Amygdala (tissue), 56 donors: Measurements from ENCODE around the gene PRKCE.

Experiments
- DNase-seq, 56 donors: peaks; one replicate each; lab custom pipeline; 2025; lab: John Stamatoyannopoulos, UW

PRKCE gene

GRCh38 chr2:45716915-45717314 is 65.4 kb downstream of the PRKCE start:
- DNase-seq = no peak

- DNase-seq = no peak
Measured at GRCh38 chr2:45720210-45720609, 68.7 kb downstream of the PRKCE start.

- DNase-seq = no peak
Measured at GRCh38 chr2:45721150-45721549, 69.7 kb downstream of the PRKCE start.

GRCh38 chr2:45722477-45722876 is 71.0 kb downstream of the PRKCE start:
- DNase-seq = no peak

GRCh38 chr2:45723857-45724256 is 72.4 kb downstream of the PRKCE start:
- DNase-seq = no peak

- no peak for DNase-seq
Measured at GRCh38 chr2:45724335-45724734, 72.9 kb downstream of the PRKCE start.

- DNase-seq = no peak
Measured at GRCh38 chr2:45725731-45726130, 74.3 kb downstream of the PRKCE start.

GRCh38 chr2:45726188-45726587 is 74.7 kb downstream of the PRKCE start:
- no peak for DNase-seq

- no peak for DNase-seq
Measured at GRCh38 chr2:45728458-45728942, 77.0 kb downstream of the PRKCE start.

GRCh38 chr2:45729753-45730512 is 78.5 kb downstream of the PRKCE start:
- DNase-seq = no peak

- no peak for DNase-seq
Measured at GRCh38 chr2:45731141-45731540, 79.7 kb downstream of the PRKCE start.

- DNase-seq = no peak
Measured at GRCh38 chr2:45732436-45732835, 81.0 kb downstream of the PRKCE start.

GRCh38 chr2:45732946-45733345 is 81.5 kb downstream of the PRKCE start:
- no peak for DNase-seq

- DNase-seq = no peak
Measured at GRCh38 chr2:45734336-45734735, 82.9 kb downstream of the PRKCE start.

- no peak for DNase-seq
Measured at GRCh38 chr2:45734952-45735351, 83.5 kb downstream of the PRKCE start.

GRCh38 chr2:45736757-45737704 is 85.6 kb downstream of the PRKCE start:
- peak in 28 of 56 donors; percentile 15 to 78 (median 38) for DNase-seq

- no peak for DNase-seq
Measured at GRCh38 chr2:45739796-45740485, 88.5 kb downstream of the PRKCE start.

GRCh38 chr2:45741161-45741850 is 89.8 kb downstream of the PRKCE start:
- peak in 4 of 56 donors; percentile 14 to 18 (median 17) for DNase-seq

- no peak for DNase-seq
Measured at GRCh38 chr2:45743531-45744396, 92.3 kb downstream of the PRKCE start.
